K562 (cell line): Measurements from ENCODE around the gene VMP1. TPM values are rescaled to one million over a fixed set of nuclear protein-coding genes. Genes with fewer than 3 reads are reported as not detected.
A peak's percentile ranks its signal among the peaks of the same experiment; 100 is the strongest.

ENCODE experiments used
- ATAC-seq: fragments of 200-7000 bp; cut with Tn5 transposase; 3 replicates; pipeline ENCODE4 v1.9.1; 2020; ENCODE audit warnings: moderate library complexity
- BruUV-seq: library from RNA; stranded (reverse); fragments of 400-500 nt; replicated peaks from 2 replicates; lab custom pipeline; 2021; lab: Mats Ljungman, UMichigan
- CTCF ChIA-PET: fragments of 300-600 bp; formaldehyde crosslinking; extraction: SDS; loops from one replicate; lab custom pipeline; 2021; ENCODE audit warnings: low intra/inter-chr PET ratio; lab: Yijun Ruan, JAX
- POLR2A ChIA-PET: fragments of 300-600, 350-650 bp; sonication (Branson Sonifier 250); formaldehyde crosslinking; extraction: SDS; loops from one replicate; lab custom pipeline; 2021; ENCODE audit warnings: antibody characterized with exemption, inconsistent platforms; lab: Yijun Ruan, JAX
- DNase-seq, 4 experiments: peaks; one replicate each; pipeline versions ENCODE4 v3.0.0 to v3.0.0-alpha.2; 2011 to 2018; ENCODE audit warnings: low spot score in 3 of 4, mixed read lengths in 3 of 4; ENCODE audit errors: extremely low read depth in 1 of 4
- FAIRE-seq: peaks from 2 replicates; lab custom pipeline; 2011; peaks lifted over from hg19 to GRCh38; lab: Jason Lieb, UNC
- H2AFZ ChIP-seq: 2 replicates; pipeline ENCODE4 v1.6.0; 2011; ENCODE audit warnings: low read depth, low read length, control low read depth, inconsistent platforms
- H3K27ac ChIP-seq: fragments of 200-600 bp; 3 replicates; pipeline ENCODE4 v1.8.0; 2011; ENCODE audit warnings: low read depth, mild to moderate bottlenecking, control low read depth, inconsistent platforms, low read length, moderate library complexity, mixed read lengths; ENCODE audit errors: extremely low read depth
- H3K27me3 ChIP-seq, 2 experiments: fragments of 300-600 bp in 1 of 2; 2 replicates in 1 of 2; 3 replicates in 1 of 2; pipeline versions ENCODE4 v1.6.0 to v1.8.0; 2011; ENCODE audit warnings: inconsistent platforms in 2 of 2, low read length in 2 of 2, mild to moderate bottlenecking in 1 of 2, mixed read lengths in 1 of 2, moderate library complexity in 1 of 2; ENCODE audit not compliant: control insufficient read depth in 2 of 2, insufficient read depth in 2 of 2
- H3K36me3 ChIP-seq: fragments of 300-600 bp; 3 replicates; pipeline ENCODE4 v1.8.0; 2011; ENCODE audit warnings: mild to moderate bottlenecking, low read length, inconsistent platforms; ENCODE audit not compliant: control insufficient read depth, insufficient read depth
- H3K4me1 ChIP-seq, 2 experiments: fragments of 200-600 bp in 1 of 2; replicated peaks in 1 of 2; 2 replicates in 1 of 2; 3 replicates in 1 of 2; pipeline versions ENCODE4 v1.5.1 to v1.8.0; 2011; ENCODE audit warnings: inconsistent platforms in 2 of 2, low read length in 2 of 2, mild to moderate bottlenecking in 1 of 2, mixed read lengths in 1 of 2, moderate library complexity in 1 of 2; ENCODE audit not compliant: control insufficient read depth in 2 of 2, insufficient read depth in 2 of 2
- H3K4me2 ChIP-seq: 2 replicates; pipeline ENCODE4 v1.6.1; 2011; ENCODE audit warnings: low read length, control low read depth, inconsistent platforms, mixed read lengths; ENCODE audit not compliant: insufficient read depth
- H3K4me3 ChIP-seq: fragments of 200-600 bp; sonication (generic), shearing (Covaris generic); 2 replicates; pipeline ENCODE4 v1.5.1; 2016; ENCODE audit warnings: control low read depth, inconsistent platforms
- H3K79me2 ChIP-seq: fragments of 200-600 bp; 3 replicates; pipeline ENCODE4 v1.8.0; 2011; ENCODE audit warnings: low read length, inconsistent platforms; ENCODE audit not compliant: control insufficient read depth, insufficient read depth
- H3K9ac ChIP-seq, 2 experiments: 2 replicates each; pipeline versions ENCODE4 v1.6.0 to v1.6.1; 2011; ENCODE audit warnings: low read depth in 2 of 2, low read length in 2 of 2, control low read depth in 1 of 2, inconsistent platforms in 1 of 2, mild to moderate bottlenecking in 1 of 2, mixed read lengths in 1 of 2; ENCODE audit not compliant: insufficient read depth in 1 of 2
- H3K9me1 ChIP-seq: one replicate; pipeline ENCODE4 v1.6.0; 2011; ENCODE audit warnings: inconsistent platforms, mild to moderate bottlenecking, low read length, moderate library complexity; ENCODE audit not compliant: control insufficient read depth, insufficient read depth
- H3K9me3 ChIP-seq: replicated peaks from 2 replicates; pipeline ENCODE4 v1.5.1; 2011; ENCODE audit warnings: low read depth, low read length, inconsistent platforms; ENCODE audit not compliant: control insufficient read depth, insufficient read depth
- H4K20me1 ChIP-seq: replicated peaks from 2 replicates; pipeline ENCODE4 v1.6.1; 2011; ENCODE audit warnings: low read length, inconsistent platforms, mixed read lengths; ENCODE audit not compliant: control insufficient read depth, insufficient read depth
- DPF2 ChIP-seq: fragments of 450-650 bp; IDR thresholded peaks from 2 replicates; pipeline ENCODE4 v1.6.1; 2016
- ELF1 ChIP-seq: fragments of 200-800 bp; sonication (Bioruptor generic); IDR thresholded peaks from 2 replicates; pipeline ENCODE4 v1.6.1; 2016; ENCODE audit warnings: missing genetic modification characterization, missing compliant biosample characterization
- FOXJ3 ChIP-seq: sonication (generic); formaldehyde crosslinking; IDR thresholded peaks from 2 replicates; pipeline ENCODE4 v1.4.0; 2020; ENCODE audit warnings: mild to moderate bottlenecking, missing genetic modification reagents
- GABPB1 ChIP-seq: sonication (generic); formaldehyde crosslinking; IDR thresholded peaks from 2 replicates; pipeline ENCODE4 v1.8.0; 2022; ENCODE audit warnings: mild to moderate bottlenecking, missing genetic modification reagents
- HES1 ChIP-seq: fragments of 450-650 bp; IDR thresholded peaks from 2 replicates; pipeline ENCODE4 v1.6.1; 2016; ENCODE audit warnings: low read depth, mild to moderate bottlenecking, moderate library complexity
- HNRNPUL1 ChIP-seq: fragments of 200-400 bp; formaldehyde crosslinking; IDR thresholded peaks from 2 replicates; pipeline ENCODE4 v1.6.1; 2017; ENCODE audit warnings: low read length
- JUND ChIP-seq, 2 experiments: IDR thresholded peaks; 2 replicates in 1 of 2; 3 replicates in 1 of 2; pipeline ENCODE4 v1.6.1; 2011; ENCODE audit warnings: borderline replicate concordance in 2 of 2, low read depth in 2 of 2, low read length in 2 of 2, improper control_type of control experiment in 1 of 2, missing biosample characterization in 1 of 2, missing genetic modification characterization in 1 of 2, missing genetic modification reagents in 1 of 2
- MCM2 ChIP-seq: fragments of 450-650 bp; IDR thresholded peaks from 2 replicates; pipeline ENCODE4 v1.6.1; 2017; ENCODE audit warnings: low read depth, mild to moderate bottlenecking
- NONO ChIP-seq, 2 experiments: fragments of 200-400 bp in 1 of 2; fragments of 450-650 bp in 1 of 2; formaldehyde crosslinking in 1 of 2; IDR thresholded peaks; 2 replicates each; pipeline ENCODE4 v1.6.1; 2017; ENCODE audit warnings: low read depth in 2 of 2, mild to moderate bottlenecking in 2 of 2, moderate library complexity in 2 of 2, low read length in 1 of 2
- PCBP1 ChIP-seq: fragments of 200-400 bp; formaldehyde crosslinking; IDR thresholded peaks from 2 replicates; pipeline ENCODE4 v1.6.1; 2018; ENCODE audit warnings: mild to moderate bottlenecking, low read depth, low read length; ENCODE audit not compliant: poor library complexity, severe bottlenecking
- TBL1XR1 ChIP-seq, 2 experiments: IDR thresholded peaks; 2 replicates each; pipeline ENCODE4 v1.6.1; 2012; ENCODE audit warnings: improper control_type of control experiment in 2 of 2, low read length in 2 of 2, mild to moderate bottlenecking in 1 of 2
- TFAP4 ChIP-seq: sonication (generic); formaldehyde crosslinking; IDR thresholded peaks from 2 replicates; pipeline ENCODE4 v1.8.0; 2022; ENCODE audit warnings: missing genetic modification reagents, mild to moderate bottlenecking, moderate library complexity, borderline replicate concordance
- WGBS: fragments of 100-300 bp; shearing (Covaris generic); methylation state at CpG from one replicate; pipeline ENCODE4 v1.1.6; 2016; ENCODE audit warnings: low coverage, mixed read lengths; ENCODE audit not compliant: insufficient coverage; ENCODE audit errors: missing lambda C conversion rate; 5-methylcytosine and 5-hydroxymethylcytosine counted together
- in situ Hi-C: fragments of 300-500 bp; cut with MboI; formaldehyde crosslinking; loops from 4 replicates; pipeline ENCODE4 v1.15.0; 2018; ENCODE audit warnings: inconsistent platforms, mixed read lengths
- intact Hi-C: fragments of 100-400 bp; cut with micrococcal nuclease; formaldehyde crosslinking; loops from 2 replicates; pipeline ENCODE4 v1.14.2; 2022
- polyA plus RNA-seq, 8 experiments: library from polyadenylated mRNA; depleted of rRNA in 4 of 8; stranded (reverse) in 5 of 8; unstranded in 3 of 8; fragments of >200 nt; fragmentation: Nextera tagmentation in 2 of 8; fragmentation: Illumina TruSeq in 1 of 8; extraction: Ambion mirVana in 2 of 8; extraction: Trizol in 1 of 8; gene quantifications; 2 replicates each; pipeline versions ENCODE4 v1.2.1 to v1.2.3, GENCODE V29; 2011 to 2014; ENCODE audit warnings: inconsistent platforms in 1 of 8, missing spikeins in 1 of 8
- total RNA-seq, 7 experiments: library from RNA; depleted of rRNA in 6 of 7; stranded (reverse); fragments of >200 nt in 6 of 7; fragmentation: Illumina TruSeq in 2 of 7; extraction: Trizol in 2 of 7; gene quantifications; 2 replicates each; pipeline versions ENCODE4 v1.2.1 to v1.2.3, GENCODE V29; 2011 to 2021; ENCODE audit warnings: low replicate concordance in 1 of 7
- TF ChIP-seq, protein P1 (sequence below): sonication (generic); formaldehyde crosslinking; IDR thresholded peaks from 2 replicates; pipeline ENCODE4 v1.8.1; 2023; ENCODE audit warnings: missing genetic modification reagents, mild to moderate bottlenecking, borderline replicate concordance
- TF ChIP-seq, protein P2 (sequence below), 3 experiments: IDR thresholded peaks in 2 of 3; conservative IDR thresholded peaks in 1 of 3; 2 replicates each; pipeline ENCODE4 v1.5.1; 2011 to 2012; ENCODE audit warnings: low read length in 3 of 3, mild to moderate bottlenecking in 3 of 3, control low read depth in 2 of 3, improper control_type of control experiment in 1 of 3, inconsistent platforms in 1 of 3, low read depth in 1 of 3, mixed read lengths in 1 of 3, moderate library complexity in 1 of 3; ENCODE audit not compliant: insufficient read depth in 2 of 3

Gene VMP1
- total and polyA plus RNA-seq, 9 of the 15 experiments (the other 6 are each of a cell fraction or from before 2014, with no cell fraction given) = 123 to 304 (median 151) TPM

DNA sequence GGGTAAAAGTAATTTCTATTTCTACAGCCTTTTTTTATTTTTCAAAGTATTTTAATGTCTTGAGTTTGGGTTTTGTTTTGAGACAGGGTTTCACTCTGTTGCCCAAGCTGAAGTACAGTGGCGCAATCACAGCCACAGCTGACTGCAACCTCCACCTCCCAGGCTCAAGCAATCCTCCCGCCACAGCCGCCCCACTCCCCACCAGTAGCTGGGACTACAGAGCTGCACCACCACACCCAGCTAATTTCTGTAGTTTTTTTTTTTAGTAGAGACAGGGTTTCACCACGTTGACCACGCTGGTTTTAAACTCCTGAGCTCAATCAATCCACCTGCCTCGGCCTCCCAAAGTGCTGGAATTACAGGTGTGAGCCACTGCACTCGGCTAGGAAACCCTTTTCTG is 141.3 kb downstream of the VMP1 start:
- ATAC-seq (no peak), FAIRE-seq (no peak), DNase-seq (no peak)
- Histone ChIP-seq H3K27ac (no peak overlapping the region), H3K4me3 (no peak overlapping the region), H3K4me1 (peaks cover 20 to 40% of the 10 kb centered on the region in 2 experiments), H3K9me1 (no peaks in the 10 kb centered on the region), H3K9me3 (no peaks in the 10 kb centered on the region), H3K79me2 (no peaks in the 10 kb centered on the region), H3K9ac (no peak overlapping the region), H2AFZ (no peak overlapping the region), H3K27me3 (no peaks in the 10 kb centered on the region), H3K36me3 (no peaks in the 10 kb centered on the region), H3K4me2 (no peak overlapping the region), H4K20me1 (no peaks in the 10 kb centered on the region)
- ChIA-PET CTCF (no interaction called here), POLR2A (interaction anchor here (1.2 to 3.1 kb wide), 3 partner anchors 10 to 390 kb away, joined by 3 to 12 read pairs (median 3); no protein-coding TSS in a partner anchor)
- intact Hi-C loops = no loop called here
- BruUV-seq = no TSS peak
- WGBS = 44% methylated on average over 7 of the region's 7 CpGs
- in situ Hi-C loops = loop anchor here (5.0 kb wide), 1 partner anchor 91 kb away; no protein-coding TSS in a partner anchor
- TF ChIP-seq, protein P1, sequence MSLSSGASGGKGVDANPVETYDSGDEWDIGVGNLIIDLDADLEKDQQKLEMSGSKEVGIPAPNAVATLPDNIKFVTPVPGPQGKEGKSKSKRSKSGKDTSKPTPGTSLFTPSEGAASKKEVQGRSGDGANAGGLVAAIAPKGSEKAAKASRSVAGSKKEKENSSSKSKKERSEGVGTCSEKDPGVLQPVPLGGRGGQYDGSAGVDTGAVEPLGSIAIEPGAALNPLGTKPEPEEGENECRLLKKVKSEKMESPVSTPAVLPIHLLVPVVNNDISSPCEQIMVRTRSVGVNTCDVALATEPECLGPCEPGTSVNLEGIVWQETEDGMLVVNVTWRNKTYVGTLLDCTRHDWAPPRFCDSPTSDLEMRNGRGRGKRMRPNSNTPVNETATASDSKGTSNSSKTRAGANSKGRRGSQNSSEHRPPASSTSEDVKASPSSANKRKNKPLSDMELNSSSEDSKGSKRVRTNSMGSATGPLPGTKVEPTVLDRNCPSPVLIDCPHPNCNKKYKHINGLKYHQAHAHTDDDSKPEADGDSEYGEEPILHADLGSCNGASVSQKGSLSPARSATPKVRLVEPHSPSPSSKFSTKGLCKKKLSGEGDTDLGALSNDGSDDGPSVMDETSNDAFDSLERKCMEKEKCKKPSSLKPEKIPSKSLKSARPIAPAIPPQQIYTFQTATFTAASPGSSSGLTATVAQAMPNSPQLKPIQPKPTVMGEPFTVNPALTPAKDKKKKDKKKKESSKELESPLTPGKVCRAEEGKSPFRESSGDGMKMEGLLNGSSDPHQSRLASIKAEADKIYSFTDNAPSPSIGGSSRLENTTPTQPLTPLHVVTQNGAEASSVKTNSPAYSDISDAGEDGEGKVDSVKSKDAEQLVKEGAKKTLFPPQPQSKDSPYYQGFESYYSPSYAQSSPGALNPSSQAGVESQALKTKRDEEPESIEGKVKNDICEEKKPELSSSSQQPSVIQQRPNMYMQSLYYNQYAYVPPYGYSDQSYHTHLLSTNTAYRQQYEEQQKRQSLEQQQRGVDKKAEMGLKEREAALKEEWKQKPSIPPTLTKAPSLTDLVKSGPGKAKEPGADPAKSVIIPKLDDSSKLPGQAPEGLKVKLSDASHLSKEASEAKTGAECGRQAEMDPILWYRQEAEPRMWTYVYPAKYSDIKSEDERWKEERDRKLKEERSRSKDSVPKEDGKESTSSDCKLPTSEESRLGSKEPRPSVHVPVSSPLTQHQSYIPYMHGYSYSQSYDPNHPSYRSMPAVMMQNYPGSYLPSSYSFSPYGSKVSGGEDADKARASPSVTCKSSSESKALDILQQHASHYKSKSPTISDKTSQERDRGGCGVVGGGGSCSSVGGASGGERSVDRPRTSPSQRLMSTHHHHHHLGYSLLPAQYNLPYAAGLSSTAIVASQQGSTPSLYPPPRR = no peak
- TF ChIP-seq NONO (IDR thresholded peaks at IDR 0.05; ENCODE audit: low read depth in 2 of 2, low read length in 1 of 2) = no peak
- no peak for TF ChIP-seq GABPB1 (CRISPR knock-in tag)
- TF ChIP-seq MCM2 = no peak
- TF ChIP-seq, protein P2, sequence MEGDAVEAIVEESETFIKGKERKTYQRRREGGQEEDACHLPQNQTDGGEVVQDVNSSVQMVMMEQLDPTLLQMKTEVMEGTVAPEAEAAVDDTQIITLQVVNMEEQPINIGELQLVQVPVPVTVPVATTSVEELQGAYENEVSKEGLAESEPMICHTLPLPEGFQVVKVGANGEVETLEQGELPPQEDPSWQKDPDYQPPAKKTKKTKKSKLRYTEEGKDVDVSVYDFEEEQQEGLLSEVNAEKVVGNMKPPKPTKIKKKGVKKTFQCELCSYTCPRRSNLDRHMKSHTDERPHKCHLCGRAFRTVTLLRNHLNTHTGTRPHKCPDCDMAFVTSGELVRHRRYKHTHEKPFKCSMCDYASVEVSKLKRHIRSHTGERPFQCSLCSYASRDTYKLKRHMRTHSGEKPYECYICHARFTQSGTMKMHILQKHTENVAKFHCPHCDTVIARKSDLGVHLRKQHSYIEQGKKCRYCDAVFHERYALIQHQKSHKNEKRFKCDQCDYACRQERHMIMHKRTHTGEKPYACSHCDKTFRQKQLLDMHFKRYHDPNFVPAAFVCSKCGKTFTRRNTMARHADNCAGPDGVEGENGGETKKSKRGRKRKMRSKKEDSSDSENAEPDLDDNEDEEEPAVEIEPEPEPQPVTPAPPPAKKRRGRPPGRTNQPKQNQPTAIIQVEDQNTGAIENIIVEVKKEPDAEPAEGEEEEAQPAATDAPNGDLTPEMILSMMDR (IDR thresholded peaks at IDR 0.05 in 2 of 3, conservative IDR thresholded peaks at IDR 0.05 in 1 of 3; ENCODE audit: insufficient read depth in 2 of 3, low read depth in 1 of 3, low read length in 3 of 3) = no peak
- TF ChIP-seq HES1 = no peak
- TF ChIP-seq JUND (IDR thresholded peaks at IDR 0.05; ENCODE audit: borderline replicate concordance, low read depth, low read length) = no peak
- no peak for TF ChIP-seq JUND (tag; IDR thresholded peaks at IDR 0.05; ENCODE audit: borderline replicate concordance, low read depth, low read length)
- no peak for TF ChIP-seq FOXJ3 (CRISPR knock-in tag)
- TF ChIP-seq HNRNPUL1 = no peak
- no peak for TF ChIP-seq PCBP1
- no peak for TF ChIP-seq ELF1 (tag)
- peak; percentile 27; the same call in 1 of the 2 replicates for TF ChIP-seq DPF2
- peak; percentile 83 for TF ChIP-seq TFAP4 (CRISPR knock-in tag)
- TF ChIP-seq TBL1XR1 (IDR thresholded peaks at IDR 0.05; ENCODE audit: low read length in 2 of 2) = no peak
